Vagina (tissue), 2 donors: ENCODE measurements around the gene WWP2.

Experiments used
- POLR2A ChIP-seq, 2 donors: fragments of 450-650 bp; IDR thresholded peaks; one replicate each; pipeline ENCODE4 v1.6.1; 2017; ENCODE audit warnings: antibody characterized with exemption in 2 of 2, mild to moderate bottlenecking in 2 of 2, moderate library complexity in 2 of 2
- TF ChIP-seq, protein P1 (sequence below), 3 experiments: fragments of 450-650 bp in 2 of 3; fragments of 200-600 bp in 1 of 3; sonication (generic) in 1 of 3; IDR thresholded peaks; one replicate each; pipeline ENCODE4 v1.5.1; 2017 to 2019; ENCODE audit warnings: antibody characterized with exemption in 3 of 3, mild to moderate bottlenecking in 2 of 3, moderate library complexity in 2 of 3

DNA sequence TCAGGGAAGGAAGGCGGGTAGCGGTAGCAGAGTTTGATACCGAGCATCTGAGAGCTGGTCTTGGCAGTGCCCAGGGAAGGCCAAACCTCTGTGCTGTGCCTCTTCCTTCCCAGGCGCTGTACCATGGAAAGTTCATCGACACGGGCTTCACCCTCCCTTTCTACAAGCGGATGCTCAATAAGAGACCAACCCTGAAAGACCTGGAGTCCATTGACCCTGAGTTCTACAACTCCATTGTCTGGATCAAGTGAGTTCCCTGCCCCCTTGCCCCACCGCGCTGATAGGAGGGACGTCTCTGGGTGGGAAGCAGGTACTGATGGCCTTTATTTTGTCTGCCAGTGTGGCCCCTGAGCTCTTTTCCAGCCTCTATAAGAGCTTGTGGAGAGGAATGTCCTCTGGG is 173.6 kb downstream of the WWP2 start:
- TF ChIP-seq, protein P1, sequence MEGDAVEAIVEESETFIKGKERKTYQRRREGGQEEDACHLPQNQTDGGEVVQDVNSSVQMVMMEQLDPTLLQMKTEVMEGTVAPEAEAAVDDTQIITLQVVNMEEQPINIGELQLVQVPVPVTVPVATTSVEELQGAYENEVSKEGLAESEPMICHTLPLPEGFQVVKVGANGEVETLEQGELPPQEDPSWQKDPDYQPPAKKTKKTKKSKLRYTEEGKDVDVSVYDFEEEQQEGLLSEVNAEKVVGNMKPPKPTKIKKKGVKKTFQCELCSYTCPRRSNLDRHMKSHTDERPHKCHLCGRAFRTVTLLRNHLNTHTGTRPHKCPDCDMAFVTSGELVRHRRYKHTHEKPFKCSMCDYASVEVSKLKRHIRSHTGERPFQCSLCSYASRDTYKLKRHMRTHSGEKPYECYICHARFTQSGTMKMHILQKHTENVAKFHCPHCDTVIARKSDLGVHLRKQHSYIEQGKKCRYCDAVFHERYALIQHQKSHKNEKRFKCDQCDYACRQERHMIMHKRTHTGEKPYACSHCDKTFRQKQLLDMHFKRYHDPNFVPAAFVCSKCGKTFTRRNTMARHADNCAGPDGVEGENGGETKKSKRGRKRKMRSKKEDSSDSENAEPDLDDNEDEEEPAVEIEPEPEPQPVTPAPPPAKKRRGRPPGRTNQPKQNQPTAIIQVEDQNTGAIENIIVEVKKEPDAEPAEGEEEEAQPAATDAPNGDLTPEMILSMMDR (IDR thresholded peaks at IDR 0.05), result no peak
- no peak for TF ChIP-seq POLR2A (IDR thresholded peaks at IDR 0.05)
